HG03575 (cell line): ENCODE results near the gene ALPG.
"Not testable (repeated sequence)": the region's sequence is repeated elsewhere in the genome, so short reads cannot be mapped to it uniquely, and the experiment has no call there.

Experiments used
- ATAC-seq: cut with Tn5 transposase; IDR thresholded peaks from one replicate; pipeline ENCODE4 v1.9.1; 2021; ENCODE audit not compliant: unreplicated experiment, insufficient number of reproducible peaks, low FRiP score; ENCODE audit errors: extremely low read depth

ALPG gene

GRCh38 chr2:232447091-232447620, 40.5 kb downstream of the ALPG start:
- ATAC-seq = no peak

- ATAC-seq = no peak
Measured at GRCh38 chr2:232447638-232448303, 41.1 kb downstream of the ALPG start.

GRCh38 chr2:232448304-232448690, 41.7 kb downstream of the ALPG start:
- ATAC-seq = no peak

DNA sequence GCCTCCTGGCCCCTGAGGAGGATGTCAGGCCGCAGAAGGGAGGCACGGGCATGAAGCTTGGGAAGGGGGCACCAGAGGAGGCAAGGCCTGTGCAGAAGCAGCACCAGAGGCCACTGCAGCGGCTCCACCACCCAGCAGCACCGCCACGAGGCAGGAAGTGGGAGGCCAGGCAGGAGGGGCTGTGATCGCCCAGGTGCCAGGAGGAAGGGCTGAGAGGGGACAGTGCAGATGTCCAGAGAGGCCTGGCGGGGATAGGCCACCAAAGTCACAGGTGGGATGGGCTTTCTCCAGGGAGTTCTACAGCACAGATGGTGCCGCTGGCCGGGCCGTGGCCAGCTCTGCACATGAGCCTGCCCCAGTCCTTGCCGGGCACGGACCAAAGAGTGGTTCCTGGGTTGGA, 43.3 kb downstream of the ALPG start:
- ATAC-seq = no peak

DNA sequence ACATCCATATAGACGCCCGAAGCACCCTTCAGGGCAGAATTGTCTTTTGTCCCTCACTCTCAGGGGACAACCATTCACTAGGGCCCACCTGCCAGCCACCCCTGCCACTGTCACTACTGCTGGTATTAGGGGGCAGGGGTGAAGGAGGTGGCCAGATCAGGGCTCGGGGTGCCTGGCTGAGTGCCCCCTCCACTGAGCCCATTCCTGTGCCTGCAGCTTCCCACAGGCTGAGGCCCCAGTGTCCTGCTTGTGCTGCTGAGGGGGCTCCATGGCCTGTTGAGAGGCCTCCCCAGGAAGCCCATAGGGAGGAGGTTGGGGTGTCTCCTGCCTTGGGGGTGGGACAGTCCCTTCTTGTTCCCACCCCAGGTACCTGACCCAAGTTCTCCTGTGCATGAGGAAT, 45.0 kb downstream of the ALPG start:
- not testable (repeated sequence) for ATAC-seq

- ATAC-seq = no peak
Measured at GRCh38 chr2:232454630-232455029, 48.0 kb downstream of the ALPG start.

GRCh38 chr2:232455426-232456255, 49.0 kb downstream of the ALPG start, which contains the start of gene ALPI:
TSS of gene ALPI (plus strand) at chr2:232456153. CDS start at chr2:232456200, 47 bp downstream.
- ATAC-seq = no peak

- no peak for ATAC-seq
Measured at GRCh38 chr2:232456296-232457120, 49.9 kb downstream of the ALPG start.

- ATAC-seq = no peak
Measured at GRCh38 chr2:232457121-232458011, 50.7 kb downstream of the ALPG start.

DNA sequence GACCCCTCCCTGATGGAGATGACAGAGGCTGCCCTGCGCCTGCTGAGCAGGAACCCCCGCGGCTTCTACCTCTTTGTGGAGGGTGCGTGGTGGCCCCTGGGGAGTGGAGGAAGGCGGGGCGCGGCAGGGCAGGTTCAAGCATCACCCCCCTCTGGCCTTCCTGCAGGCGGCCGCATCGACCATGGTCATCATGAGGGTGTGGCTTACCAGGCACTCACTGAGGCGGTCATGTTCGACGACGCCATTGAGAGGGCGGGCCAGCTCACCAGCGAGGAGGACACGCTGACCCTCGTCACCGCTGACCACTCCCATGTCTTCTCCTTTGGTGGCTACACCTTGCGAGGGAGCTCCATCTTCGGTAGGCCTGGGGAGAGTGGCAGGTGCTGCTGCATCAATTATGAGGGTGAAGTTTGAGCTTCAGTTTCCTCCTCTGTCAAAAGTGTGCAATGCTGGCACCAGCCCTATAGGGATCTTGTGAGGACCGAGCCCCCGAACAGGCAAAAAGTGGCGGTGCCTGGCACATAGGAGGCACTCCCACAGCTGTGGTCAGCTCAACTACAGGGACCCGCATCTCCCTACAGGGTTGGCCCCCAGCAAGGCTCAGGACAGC, 51.5 kb downstream of the ALPG start:
- no peak for ATAC-seq

- ATAC-seq = no peak
Measured at GRCh38 chr2:232458661-232459418, 52.2 kb downstream of the ALPG start.

DNA sequence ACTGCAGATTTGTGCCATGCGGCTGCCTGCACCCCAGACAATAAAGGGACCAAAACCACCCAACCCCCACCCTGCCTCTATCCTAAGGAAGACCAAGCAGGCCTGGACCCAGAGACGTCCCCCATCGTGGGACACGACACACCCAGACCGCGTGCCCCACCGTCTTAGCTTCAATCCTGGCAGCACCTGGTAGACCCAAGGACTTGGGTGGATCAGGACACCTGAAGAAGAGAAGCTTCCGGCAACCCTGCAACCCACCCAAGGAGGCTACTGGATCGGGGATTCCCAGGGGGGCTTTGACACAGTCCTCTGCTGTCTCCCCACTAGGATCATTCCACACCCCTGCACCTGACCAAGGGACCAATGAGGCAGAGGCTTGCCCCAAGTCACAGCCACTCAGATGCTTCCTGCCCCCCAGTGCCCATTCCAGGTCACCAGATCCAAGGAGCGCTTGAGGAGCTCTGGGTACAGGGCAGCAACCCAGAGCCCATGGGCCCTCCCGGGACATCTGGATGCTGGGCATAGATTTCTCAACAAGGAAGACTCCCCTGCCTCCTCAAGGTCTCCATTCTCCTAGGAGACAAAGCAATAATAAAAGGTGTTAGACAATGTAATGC, 52.9 kb downstream of the ALPG start:
- no peak for ATAC-seq

DNA sequence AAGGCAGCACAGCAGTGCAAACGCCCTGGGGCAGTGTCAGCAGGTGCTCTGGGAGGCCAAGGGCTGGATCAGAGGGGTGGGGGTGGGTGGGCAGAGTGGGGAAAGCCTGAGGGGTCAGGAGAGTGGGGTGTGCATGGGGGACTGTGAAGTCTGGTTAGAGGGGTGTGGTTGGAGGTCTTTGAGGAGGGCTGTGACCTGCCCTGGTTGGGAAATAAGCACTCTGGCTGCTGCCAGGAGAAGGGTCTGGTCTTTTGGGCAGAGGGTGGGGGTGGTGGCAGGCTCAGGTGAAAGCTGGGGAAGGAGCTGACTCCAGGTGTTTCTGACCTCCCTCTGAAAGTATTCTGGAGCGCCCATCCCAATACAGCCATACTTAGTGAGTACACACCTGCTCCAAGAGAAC, 53.5 kb downstream of the ALPG start:
- no peak for ATAC-seq
